Measurements from ENCODE around the gene TRAPPC14. TPM values are rescaled to one million over a fixed set of nuclear protein-coding genes. Genes with fewer than 3 reads are reported as not detected.

The TRAPPC14 gene
- total and polyA plus RNA-seq, 4 donors = 2.8 to 9.7 (median 5.2) TPM

GRCh38 chr7:100153708-100154535 lies 4.6 kb downstream of the TRAPPC14 start:
- WGBS = 81% methylated on average over 16 of the region's 16 CpGs
- TF ChIP-seq ZBTB33 (IDR thresholded peaks at IDR 0.05) (no peak), TAF1 (conservative IDR thresholded peaks at IDR 0.05) (no peak), GABPA (IDR thresholded peaks at IDR 0.05 in 1 of 2, conservative IDR thresholded peaks at IDR 0.05 in 1 of 2) (no peak), EGR1 (IDR thresholded peaks at IDR 0.05; ENCODE audit: low read depth in 2 of 2) (no peak), NR2F2 (IDR thresholded peaks at IDR 0.05) (no peak), MAX (IDR thresholded peaks at IDR 0.05) (no peak), YY1 (IDR thresholded peaks at IDR 0.05) (no peak), JUND (IDR thresholded peaks at IDR 0.05) (no peak)
- Histone ChIP-seq H3K27ac (ENCODE audit: low read depth in 1 of 2, low read length in 2 of 2) (no peak overlapping the region), H3K4me3 (ENCODE audit: low read depth in 1 of 3, low read length in 3 of 3) (no peak overlapping the region), H3K4me1 (ENCODE audit: control insufficient read depth in 4 of 4, insufficient read depth in 4 of 4, low read length in 3 of 4) (peaks cover 4 to 23% (median 13%) of the 10 kb centered on the region in 4 donors), H3K36me3 (ENCODE audit: control insufficient read depth in 4 of 4, insufficient read depth in 3 of 4, low read depth in 1 of 4, low read length in 3 of 4) (peaks cover 2 to 30% (median 11%) of the 10 kb centered on the region in 4 donors), H3K27me3 (ENCODE audit: control insufficient read depth in 4 of 4, insufficient read depth in 4 of 4, low read length in 3 of 4) (no peaks in the 10 kb centered on the region), H3K9me3 (ENCODE audit: control insufficient read depth in 4 of 4, low read length in 3 of 4) (no peaks in the 10 kb centered on the region), H3K9ac (ENCODE audit: low read depth in 1 of 2, low read length in 2 of 2) (no peak overlapping the region)
- no peak for DNase-seq (ENCODE audit: low spot score)

GRCh38 chr7:100152937-100153666 lies 5.4 kb downstream of the TRAPPC14 start:
- H3K4me3 ChIP-seq (ENCODE audit: low read depth in 1 of 3, low read length in 3 of 3) = no peak overlapping the region
- DNase-seq (ENCODE audit: low spot score) = no peak
- no peaks in the 10 kb centered on the region for H3K27me3 ChIP-seq (ENCODE audit: control insufficient read depth in 4 of 4, insufficient read depth in 4 of 4, low read length in 3 of 4)
- no peak overlapping the region for H3K27ac ChIP-seq (ENCODE audit: low read depth in 1 of 2, low read length in 2 of 2)
- 90% methylated on average over 18 of the region's 18 CpGs for WGBS
- no peaks in the 10 kb centered on the region for H3K9me3 ChIP-seq (ENCODE audit: control insufficient read depth in 4 of 4, low read length in 3 of 4)
- TF ChIP-seq RAD21 (IDR thresholded peaks at IDR 0.05) (no peak), ATF3 (IDR thresholded peaks at IDR 0.05) (no peak), FOXA2 (IDR thresholded peaks at IDR 0.05) (no peak), CTCF (IDR thresholded peaks at IDR 0.05; ENCODE audit: low read depth, low read length, missing input control) (no peak), HNF4G (IDR thresholded peaks at IDR 0.05) (no peak), ZBTB33 (IDR thresholded peaks at IDR 0.05) (no peak), MAX (IDR thresholded peaks at IDR 0.05) (no peak)
- peaks cover 4 to 24% (median 15%) of the 10 kb centered on the region in 4 donors for H3K4me1 ChIP-seq (ENCODE audit: control insufficient read depth in 4 of 4, insufficient read depth in 4 of 4, low read length in 3 of 4)
- H3K36me3 ChIP-seq (ENCODE audit: control insufficient read depth in 4 of 4, insufficient read depth in 3 of 4, low read depth in 1 of 4, low read length in 3 of 4) = peaks cover 2 to 30% (median 11%) of the 10 kb centered on the region in 4 donors
- H3K9ac ChIP-seq (ENCODE audit: low read depth in 1 of 2, low read length in 2 of 2) = no peak overlapping the region

Measured in liver (tissue), 9 donors.